GM18858 (cell line): ENCODE results near the gene GNB1.
"Not testable (repeated sequence)": the region's sequence is repeated elsewhere in the genome, so short reads cannot be mapped to it uniquely, and the experiment has no call there.

Experiments
- ATAC-seq: cut with Tn5 transposase; IDR thresholded peaks from one replicate; pipeline ENCODE4 v1.9.1; 2021; ENCODE audit not compliant: unreplicated experiment

Gene GNB1

GRCh38 chr1:1892079-1892762 lies 1.3 kb upstream of the GNB1 start:
- ATAC-seq, result no peak

- ATAC-seq, result no peak
These were observed 627 bp upstream of the GNB1 start for GRCh38 chr1:1891349-1892078.

GRCh38 chr1:1889847-1890505 lies 911 bp downstream of the GNB1 start:
- ATAC-seq, result no peak

- ATAC-seq, result no peak
These were observed 1.7 kb downstream of the GNB1 start for GRCh38 chr1:1889090-1889750.

GRCh38 chr1:1883890-1884289 lies 7.0 kb downstream of the GNB1 start:
- not testable (repeated sequence) for ATAC-seq

GRCh38 chr1:1883092-1883873 lies 7.6 kb downstream of the GNB1 start:
- no peak for ATAC-seq

GRCh38 chr1:1881727-1882126 lies 9.2 kb downstream of the GNB1 start:
- no peak for ATAC-seq

GRCh38 chr1:1880617-1881312 lies 10.1 kb downstream of the GNB1 start:
- ATAC-seq, result no peak

GRCh38 chr1:1879942-1880341 lies 10.9 kb downstream of the GNB1 start:
- ATAC-seq, result no peak

DNA sequence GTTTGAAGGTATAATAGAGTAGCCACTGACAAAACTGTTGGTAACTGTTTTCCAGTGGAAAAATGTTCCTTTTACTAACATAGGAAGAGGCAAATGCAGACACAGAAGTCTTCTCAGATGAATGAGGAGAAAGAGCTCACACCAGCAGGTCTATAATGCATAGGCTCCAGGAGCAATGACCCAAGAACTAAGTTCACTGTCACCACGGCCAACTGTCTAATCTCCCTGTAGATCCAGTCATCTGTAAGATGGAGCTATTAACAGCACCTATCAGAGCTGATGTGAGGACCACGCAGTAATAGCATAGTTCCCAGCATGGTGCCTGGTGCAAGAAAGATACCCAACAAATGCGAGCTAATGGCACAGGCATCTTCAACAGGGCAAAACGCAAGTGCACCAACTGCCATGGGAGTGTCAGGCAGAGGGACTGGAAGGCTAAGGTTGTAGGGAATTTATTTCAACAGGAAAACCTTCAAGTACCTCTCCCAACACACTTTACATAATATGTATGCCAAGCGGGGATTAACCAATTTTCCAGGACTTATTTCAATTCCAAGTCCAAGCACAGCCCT lies 12.9 kb downstream of the GNB1 start:
- ATAC-seq, result no peak

DNA sequence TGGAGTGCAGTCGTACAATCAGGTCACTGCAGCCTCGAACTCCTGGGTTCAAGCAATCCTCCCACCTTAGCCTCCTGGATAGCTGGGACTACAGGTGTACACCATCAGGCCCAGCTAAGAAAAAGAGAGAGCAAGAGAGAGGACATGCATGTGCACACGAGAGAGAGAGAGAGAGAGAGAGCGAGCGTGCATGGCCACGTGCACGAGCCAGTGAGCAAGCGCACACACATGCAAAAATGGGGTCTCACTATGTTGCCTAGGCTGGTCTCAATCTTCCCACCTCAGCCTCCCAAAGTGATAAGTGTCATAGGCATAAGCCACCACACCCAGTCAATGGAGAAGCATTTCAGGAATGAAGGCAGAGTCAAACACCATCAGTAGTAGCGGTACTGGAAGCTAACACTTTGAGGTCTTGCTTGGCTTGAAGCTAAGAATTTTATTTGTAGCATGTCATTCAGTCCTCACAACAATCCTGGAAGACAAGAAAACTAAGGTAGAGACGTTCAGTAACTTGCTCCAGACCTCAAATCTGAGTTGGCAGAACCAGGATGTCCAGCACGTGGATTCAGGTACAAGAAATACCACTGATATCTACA lies 14.5 kb downstream of the GNB1 start:
- ATAC-seq, result no peak

- ATAC-seq, result no peak
These were observed 15.0 kb downstream of the GNB1 start for GRCh38 chr1:1875932-1876331.

DNA sequence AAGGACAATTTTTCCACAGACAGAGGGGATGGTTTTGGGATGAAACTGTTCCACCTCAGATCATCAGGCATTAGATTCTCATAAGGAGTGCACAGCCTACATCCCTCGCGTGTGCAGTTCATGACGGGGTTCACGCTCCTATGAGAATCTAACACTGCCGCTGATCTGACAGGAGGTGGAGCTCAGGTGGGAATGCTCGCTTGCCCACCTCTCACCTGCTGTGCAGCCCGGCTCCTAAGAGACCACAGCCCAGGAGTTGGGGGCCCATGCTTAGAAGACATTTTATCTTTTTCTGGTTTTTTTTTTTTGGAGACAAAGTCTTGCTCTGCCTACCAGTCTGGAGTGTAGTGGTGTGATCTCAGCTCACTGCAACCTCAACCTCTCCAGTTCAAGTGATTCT lies 16.0 kb downstream of the GNB1 start:
- ATAC-seq, result no peak

GRCh38 chr1:1873186-1873585 lies 17.7 kb downstream of the GNB1 start:
- ATAC-seq, result no peak

DNA sequence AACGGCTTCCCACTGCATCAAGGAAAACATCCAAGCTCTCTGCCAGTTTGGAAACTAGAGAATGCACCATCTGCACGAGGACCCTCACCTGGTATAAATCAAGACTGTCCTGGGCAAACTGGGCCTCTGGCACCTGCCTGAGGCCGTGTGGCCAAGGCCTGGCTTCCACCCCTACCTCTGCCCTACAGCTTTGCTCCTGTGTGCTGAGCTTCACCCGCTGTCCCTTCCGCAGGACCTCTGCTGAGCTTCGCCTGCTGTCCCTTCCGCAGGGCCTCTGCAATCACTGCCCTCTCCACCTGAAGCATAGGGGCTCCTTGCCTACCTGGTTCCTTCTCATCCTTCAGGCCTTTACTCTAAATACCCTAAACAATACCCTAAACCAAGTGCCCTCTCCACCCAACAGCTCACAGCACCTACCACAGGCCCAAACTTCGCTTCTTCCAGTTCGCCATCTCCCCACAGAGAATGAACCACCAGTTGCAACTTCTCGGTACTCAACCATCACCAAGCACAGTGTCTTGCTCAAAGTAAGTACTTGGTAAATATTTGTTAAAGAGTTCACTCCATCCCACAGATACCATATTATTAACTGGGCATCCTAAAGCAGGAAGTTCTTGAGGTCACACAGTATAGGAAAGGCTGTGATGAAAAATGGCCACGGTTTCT lies 18.4 kb downstream of the GNB1 start:
- ATAC-seq, result no peak

DNA sequence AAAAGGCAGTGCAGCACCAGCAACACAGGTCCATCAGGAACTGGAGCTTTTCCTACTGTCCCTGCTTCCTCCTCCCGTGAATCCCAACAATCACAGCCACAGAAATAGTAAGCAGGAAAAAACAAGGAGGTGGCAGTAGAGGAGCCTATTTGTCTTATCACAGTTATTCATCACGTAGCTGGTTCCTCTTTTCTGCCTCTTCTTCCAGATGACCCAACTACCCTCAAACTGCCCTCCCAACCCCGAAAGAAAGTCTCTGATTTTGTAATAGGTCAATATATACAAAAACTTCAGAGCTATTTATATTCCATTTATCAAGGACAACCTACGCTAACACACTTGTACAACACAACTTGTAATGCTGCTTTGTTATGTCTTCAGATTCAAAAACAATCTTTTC lies 21.4 kb downstream of the GNB1 start:
- no peak for ATAC-seq

DNA sequence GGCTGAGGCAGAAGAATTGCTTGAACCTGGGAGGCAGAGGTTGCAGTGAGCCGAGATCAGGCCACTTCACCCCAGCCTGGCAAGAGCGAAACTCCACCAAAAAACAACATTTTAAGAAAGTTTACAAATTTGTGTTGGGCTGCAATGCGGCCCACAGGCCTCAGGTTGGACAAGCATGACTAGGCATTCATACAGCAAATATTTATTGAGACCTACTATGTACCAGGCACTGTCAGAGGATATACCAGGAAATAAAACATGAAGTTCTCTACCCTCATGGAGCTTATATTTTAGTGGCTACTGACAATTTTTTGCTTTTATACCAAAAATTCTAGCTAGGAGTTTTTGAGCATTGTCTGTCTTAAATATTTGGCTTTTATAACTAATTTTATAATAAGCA lies 23.7 kb downstream of the GNB1 start:
- no peak for ATAC-seq

DNA sequence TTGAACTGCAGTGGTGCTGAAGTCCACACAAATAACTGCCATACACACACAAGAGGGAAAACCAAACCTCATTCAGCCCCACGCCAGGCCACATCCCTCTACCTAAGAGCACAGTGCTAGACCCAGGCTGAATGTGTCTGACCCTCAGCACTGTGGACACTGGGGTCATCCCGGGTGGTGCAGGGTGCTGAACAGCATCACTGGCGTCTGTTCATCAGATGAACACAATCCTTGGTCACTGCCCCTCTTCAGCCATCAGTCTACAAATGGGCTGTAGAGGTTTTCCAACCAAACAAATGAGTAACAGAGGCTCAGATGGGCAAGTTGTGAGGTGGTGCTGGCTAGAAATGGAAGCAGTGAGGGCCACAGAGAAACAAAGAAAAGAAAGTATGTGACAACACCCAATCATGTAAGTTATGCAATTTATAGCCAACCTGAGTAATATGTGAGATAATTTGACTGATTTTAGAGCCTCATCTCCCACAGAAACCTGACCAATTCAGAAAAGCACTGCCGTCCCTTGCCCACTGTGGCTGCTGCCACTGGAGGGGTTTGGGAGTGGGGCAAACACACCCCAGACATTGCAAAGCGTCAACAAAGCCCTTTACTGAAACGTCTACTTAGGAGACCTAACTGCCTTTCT lies 27.9 kb downstream of the GNB1 start:
- ATAC-seq, result no peak
